Omental fat pad (tissue), 4 donors: ENCODE results near the gene AMPD2. TPM values are rescaled to one million over a fixed set of nuclear protein-coding genes. Genes with fewer than 3 reads are reported as not detected.

Experiments used
- ATAC-seq: fragments of 150-250 bp; one replicate; pipeline ENCODE4 v1.9.1; 2016; ENCODE audit warnings: mild to moderate bottlenecking, moderate library complexity; ENCODE audit not compliant: low FRiP score
- DNase-seq: peaks from one replicate; pipeline ENCODE4 v3.0.0-alpha.2; 2019; ENCODE audit warnings: low spot score
- total RNA-seq, 4 donors: library from RNA; depleted of rRNA; stranded (reverse); fragments of >200 nt; gene quantifications; one replicate each; pipeline ENCODE4 v1.1.0, GENCODE V29; 2016
- TF ChIP-seq, protein P1 (sequence below), 3 donors: fragments of 450-650 bp; IDR thresholded peaks; one replicate each; pipeline ENCODE4 v1.5.1; 2016 to 2017; ENCODE audit warnings: antibody characterized with exemption in 3 of 3, mild to moderate bottlenecking in 3 of 3, moderate library complexity in 2 of 3

Gene AMPD2
- total RNA-seq, 4 donors from 2014 or later, result 33.8 to 88.1 (median 68.6) TPM

DNA sequence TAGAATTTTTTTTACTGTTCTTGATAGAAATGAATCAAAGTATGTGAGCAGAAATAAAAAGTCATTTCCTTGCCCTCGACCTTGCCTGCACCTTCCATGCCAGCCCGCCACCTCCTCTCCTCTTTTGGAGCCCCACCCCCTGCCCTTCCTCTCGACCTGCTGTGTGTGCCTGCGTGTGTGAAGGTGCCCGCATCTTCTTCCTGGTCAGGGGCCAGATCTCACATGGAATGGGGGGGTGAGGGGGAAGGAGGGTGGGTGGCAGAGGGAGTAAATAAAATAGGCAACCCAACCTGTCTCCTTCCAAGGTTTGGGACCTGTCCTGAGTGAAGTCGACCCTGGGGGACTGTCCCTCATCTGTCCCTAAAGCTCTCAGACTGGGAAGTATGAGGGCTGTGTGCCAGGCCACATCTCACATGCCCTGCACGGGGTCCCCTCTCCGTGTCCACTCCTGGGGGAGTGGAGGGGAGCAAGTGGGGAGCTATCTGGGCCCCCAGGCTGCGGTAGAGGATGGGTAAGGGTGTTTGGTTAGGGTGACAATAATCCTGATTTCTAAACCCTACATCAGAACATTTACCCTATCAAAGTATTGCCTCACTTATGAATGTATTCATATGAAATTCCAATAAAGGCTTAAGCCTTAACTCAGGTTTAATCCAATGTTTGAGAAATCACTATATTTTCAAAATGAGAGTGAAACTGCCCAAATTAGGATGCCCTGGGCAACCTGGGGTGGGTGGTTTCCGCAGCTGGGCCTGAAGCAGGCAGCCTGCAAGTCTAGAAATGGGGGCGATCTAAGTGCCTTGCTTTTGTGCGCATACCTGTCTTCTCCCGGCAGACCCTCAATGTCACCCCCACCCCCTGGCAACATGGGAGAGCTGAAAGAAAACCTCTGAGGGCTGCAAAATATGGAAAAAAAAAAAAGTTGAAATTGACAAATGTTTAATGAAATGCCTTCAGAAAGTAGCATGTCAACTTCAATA is 15.4 kb downstream of the AMPD2 start:
- ATAC-seq (no peak), DNase-seq (no peak)
- TF ChIP-seq, protein P1, sequence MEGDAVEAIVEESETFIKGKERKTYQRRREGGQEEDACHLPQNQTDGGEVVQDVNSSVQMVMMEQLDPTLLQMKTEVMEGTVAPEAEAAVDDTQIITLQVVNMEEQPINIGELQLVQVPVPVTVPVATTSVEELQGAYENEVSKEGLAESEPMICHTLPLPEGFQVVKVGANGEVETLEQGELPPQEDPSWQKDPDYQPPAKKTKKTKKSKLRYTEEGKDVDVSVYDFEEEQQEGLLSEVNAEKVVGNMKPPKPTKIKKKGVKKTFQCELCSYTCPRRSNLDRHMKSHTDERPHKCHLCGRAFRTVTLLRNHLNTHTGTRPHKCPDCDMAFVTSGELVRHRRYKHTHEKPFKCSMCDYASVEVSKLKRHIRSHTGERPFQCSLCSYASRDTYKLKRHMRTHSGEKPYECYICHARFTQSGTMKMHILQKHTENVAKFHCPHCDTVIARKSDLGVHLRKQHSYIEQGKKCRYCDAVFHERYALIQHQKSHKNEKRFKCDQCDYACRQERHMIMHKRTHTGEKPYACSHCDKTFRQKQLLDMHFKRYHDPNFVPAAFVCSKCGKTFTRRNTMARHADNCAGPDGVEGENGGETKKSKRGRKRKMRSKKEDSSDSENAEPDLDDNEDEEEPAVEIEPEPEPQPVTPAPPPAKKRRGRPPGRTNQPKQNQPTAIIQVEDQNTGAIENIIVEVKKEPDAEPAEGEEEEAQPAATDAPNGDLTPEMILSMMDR (IDR thresholded peaks at IDR 0.05), result no peak

DNA sequence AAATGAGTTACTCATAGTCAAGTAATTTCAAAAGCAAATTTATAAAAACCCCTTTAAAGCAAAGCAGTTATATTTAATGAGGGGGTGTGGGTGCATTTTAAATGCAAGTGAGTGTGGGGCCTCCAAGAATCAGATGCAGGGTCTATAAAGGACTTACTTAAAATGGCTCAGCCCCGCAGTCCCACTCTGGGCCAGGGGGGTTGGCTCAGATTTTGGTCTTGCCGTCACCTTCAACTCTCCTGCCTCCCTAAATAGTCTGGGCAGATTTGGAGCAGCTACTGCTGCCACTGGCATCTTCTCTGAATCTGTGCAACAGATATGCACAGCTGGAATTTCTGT is 16.2 kb downstream of the AMPD2 start:
- DNase-seq (no peak), ATAC-seq (no peak)
- TF ChIP-seq, protein P1 (IDR thresholded peaks at IDR 0.05), result no peak

DNA sequence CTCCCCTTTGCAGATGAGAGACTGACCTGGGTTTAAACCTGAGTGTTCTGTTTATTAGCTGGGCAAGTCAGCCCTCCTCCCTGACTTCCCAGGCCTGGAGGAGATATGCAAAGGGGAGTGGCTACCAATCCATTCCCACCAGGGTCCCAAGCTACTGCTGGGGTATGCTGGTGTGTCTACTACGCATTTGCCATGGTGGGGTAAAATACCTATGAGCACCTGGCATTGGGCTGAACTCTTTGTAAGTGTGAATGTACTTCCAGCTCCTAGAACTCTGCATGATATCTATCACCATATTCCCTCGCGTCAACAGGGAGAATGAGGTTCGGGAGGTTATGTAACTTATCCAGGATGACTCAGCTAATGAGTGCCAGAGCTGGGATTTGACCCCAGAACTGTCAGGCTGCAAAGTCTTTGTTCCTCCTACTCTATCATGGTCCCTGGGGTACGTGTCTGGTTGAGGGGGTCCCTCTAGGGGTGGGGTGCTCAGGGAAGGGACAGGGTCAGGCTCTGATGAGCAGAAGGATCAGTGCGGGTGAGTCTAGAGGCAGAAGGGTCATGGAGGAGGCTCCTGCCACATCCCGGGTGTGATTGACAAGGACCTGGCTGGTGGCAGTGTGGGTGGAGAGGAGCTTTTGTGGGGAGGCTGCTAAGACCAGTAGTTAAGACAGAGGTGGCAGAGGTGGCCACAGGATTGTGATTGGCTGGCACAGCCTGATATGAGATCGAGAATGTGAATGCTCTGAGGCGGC is 16.7 kb downstream of the AMPD2 start:
- DNase-seq, result no peak
- ATAC-seq, result peak; percentile 68
- TF ChIP-seq, protein P1 (IDR thresholded peaks at IDR 0.05), result no peak

DNA sequence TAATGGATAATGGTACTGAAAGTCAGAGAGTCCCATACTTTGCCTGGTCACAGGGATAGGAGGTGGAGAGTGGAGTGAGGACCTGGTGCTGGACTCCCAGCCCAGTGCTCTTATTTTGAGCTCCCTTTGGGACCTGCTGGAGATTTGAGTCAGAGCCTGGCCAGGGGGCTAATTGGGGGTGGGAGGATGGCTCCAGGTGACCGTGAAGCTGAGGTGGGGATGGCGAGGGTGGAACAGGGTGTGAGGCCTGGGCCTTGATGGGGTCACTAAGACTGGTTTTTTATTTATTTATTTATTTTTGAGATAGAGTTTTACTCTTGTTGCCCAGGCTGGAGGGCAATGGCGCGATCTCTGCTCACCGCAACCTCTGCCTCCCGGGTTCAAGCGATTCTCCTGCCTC is 17.8 kb downstream of the AMPD2 start:
- TF ChIP-seq, protein P1 (IDR thresholded peaks at IDR 0.05), result no peak
- DNase-seq (no peak), ATAC-seq (no peak)

DNA sequence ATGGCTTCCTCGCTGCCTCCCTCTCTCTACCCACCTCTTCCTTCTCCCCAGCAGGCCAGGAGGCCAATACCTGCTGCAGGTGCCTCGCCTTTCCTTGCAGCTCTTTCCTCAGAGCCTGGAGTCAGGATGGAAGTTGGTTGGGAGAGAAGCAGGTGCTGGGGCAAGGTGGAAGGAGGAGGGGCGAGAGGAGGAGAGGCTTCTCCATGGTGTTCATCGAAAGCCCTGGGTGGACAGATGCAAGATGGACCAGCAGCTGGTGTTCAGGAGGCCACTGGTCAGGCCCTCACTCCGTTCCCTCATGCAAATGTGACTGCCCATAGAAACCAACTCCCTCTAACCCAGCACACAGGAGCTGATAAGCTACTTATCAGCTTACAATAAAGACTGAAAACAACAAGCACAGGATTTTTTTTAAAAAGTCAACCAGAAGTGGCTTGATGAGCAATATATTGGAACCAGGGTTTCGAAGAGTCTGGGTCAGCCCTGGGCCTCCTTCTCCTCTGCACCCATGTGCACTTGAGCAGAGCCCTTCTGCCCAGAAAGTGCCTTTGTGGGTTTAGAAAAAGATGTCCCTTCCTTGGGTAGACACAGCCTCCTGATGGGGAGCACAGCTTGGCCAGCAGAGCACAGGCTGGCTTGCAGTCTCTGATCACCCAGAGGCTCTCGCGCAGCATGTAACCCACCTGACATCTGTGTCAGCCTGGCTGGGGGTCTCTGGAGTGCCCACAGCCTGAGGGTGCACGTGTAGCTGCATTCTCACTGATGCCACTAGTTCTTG is 19.6 kb downstream of the AMPD2 start:
- ATAC-seq (no peak), DNase-seq (no peak)
- TF ChIP-seq, protein P1 (IDR thresholded peaks at IDR 0.05), result no peak

DNA sequence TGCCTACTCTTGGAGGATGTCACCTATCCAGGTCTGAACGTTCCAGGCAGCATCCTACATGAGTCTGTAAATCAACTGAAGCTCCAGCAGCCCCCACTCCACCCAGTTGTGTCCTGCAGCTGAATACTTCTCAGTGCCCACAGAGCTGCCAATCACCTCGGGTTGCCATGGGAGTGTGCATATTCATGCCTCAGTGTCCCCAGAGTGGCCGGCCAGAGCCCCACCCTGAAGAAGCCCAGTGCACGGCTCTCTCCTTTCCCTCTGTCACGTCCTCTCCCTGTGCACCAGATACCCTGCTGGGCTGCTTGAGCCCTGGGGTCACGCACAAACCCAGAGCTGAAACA is 20.2 kb downstream of the AMPD2 start:
- ATAC-seq, result no peak
- TF ChIP-seq, protein P1 (IDR thresholded peaks at IDR 0.05), result no peak
- no peak for DNase-seq
